Activated CD8-positive, alpha-beta memory T cell treated with anti-CD3 and anti-CD28 coated beads, Interleukin-2, amount 50 U/mL, for 24 hours (primary cell): ENCODE measurements around the gene SLC1A6.
"Not testable (repeated sequence)": the region's sequence is repeated elsewhere in the genome, so short reads cannot be mapped to it uniquely, and the experiment has no call there.

Experiments
- DNase-seq: peaks from one replicate; pipeline ENCODE4 v3.0.0-alpha.2; 2020; ENCODE audit errors: extremely low read depth

SLC1A6 gene

GRCh38 chr19:14979476-14980255 is at the start of gene SLC1A6:
Gene SLC1A6 (minus strand): TSS chr19:14979864. CDS start chr19:14972910, 6,954 bp downstream.
- DNase-seq = no peak

- DNase-seq = no peak
Observed at GRCh38 chr19:15028490-15028889, 48.8 kb upstream of the SLC1A6 start.

GRCh38 chr19:15025217-15025616 is 45.6 kb upstream of the SLC1A6 start:
- no peak for DNase-seq

- no peak for DNase-seq
Observed at GRCh38 chr19:15022752-15023151, 43.1 kb upstream of the SLC1A6 start.

GRCh38 chr19:15021286-15022007 is 41.8 kb upstream of the SLC1A6 start:
- DNase-seq = no peak

- not testable (repeated sequence) for DNase-seq
Observed at GRCh38 chr19:15018836-15019235, 39.2 kb upstream of the SLC1A6 start.

- DNase-seq = no peak
Observed at GRCh38 chr19:15015946-15016542, 36.4 kb upstream of the SLC1A6 start.

- no peak for DNase-seq
Observed at GRCh38 chr19:15014579-15014978, 34.9 kb upstream of the SLC1A6 start.

- no peak for DNase-seq
Observed at GRCh38 chr19:15010501-15011300, 31.0 kb upstream of the SLC1A6 start.

- DNase-seq = no peak
Observed at GRCh38 chr19:15008308-15008707, 28.6 kb upstream of the SLC1A6 start.

GRCh38 chr19:14997981-14998380 is 18.3 kb upstream of the SLC1A6 start:
- no peak for DNase-seq

- DNase-seq = no peak
Observed at GRCh38 chr19:14992780-14993179, 13.1 kb upstream of the SLC1A6 start.

GRCh38 chr19:14985133-14985532 is 5.5 kb upstream of the SLC1A6 start:
- no peak for DNase-seq

- no peak for DNase-seq
Observed at GRCh38 chr19:14978161-14978776, 1.4 kb downstream of the SLC1A6 start.

GRCh38 chr19:14977128-14977527 is 2.5 kb downstream of the SLC1A6 start:
- no peak for DNase-seq

GRCh38 chr19:14974488-14974887 is 5.2 kb downstream of the SLC1A6 start:
- DNase-seq = no peak

- no peak for DNase-seq
Observed at GRCh38 chr19:14972676-14973075, 7.0 kb downstream of the SLC1A6 start.

GRCh38 chr19:14971474-14971873 is 8.2 kb downstream of the SLC1A6 start:
- DNase-seq = no peak

- no peak for DNase-seq
Observed at GRCh38 chr19:14968247-14968646, 11.4 kb downstream of the SLC1A6 start.

- no peak for DNase-seq
Observed at GRCh38 chr19:14961956-14962685, 17.5 kb downstream of the SLC1A6 start.

- DNase-seq = no peak
Observed at GRCh38 chr19:14959263-14959662, 20.4 kb downstream of the SLC1A6 start.
